NCI-H748 treated with DMSO at 0.1 percent for 48 hours (cell line): ENCODE results near the gene FAHD1.
"Not testable (repeated sequence)": the region's sequence is repeated elsewhere in the genome, so short reads cannot be mapped to it uniquely, and the experiment has no call there.

Source experiments
- DNase-seq: peaks from one replicate; lab custom pipeline; 2025; lab: John Stamatoyannopoulos, UW

FAHD1 gene

DNA sequence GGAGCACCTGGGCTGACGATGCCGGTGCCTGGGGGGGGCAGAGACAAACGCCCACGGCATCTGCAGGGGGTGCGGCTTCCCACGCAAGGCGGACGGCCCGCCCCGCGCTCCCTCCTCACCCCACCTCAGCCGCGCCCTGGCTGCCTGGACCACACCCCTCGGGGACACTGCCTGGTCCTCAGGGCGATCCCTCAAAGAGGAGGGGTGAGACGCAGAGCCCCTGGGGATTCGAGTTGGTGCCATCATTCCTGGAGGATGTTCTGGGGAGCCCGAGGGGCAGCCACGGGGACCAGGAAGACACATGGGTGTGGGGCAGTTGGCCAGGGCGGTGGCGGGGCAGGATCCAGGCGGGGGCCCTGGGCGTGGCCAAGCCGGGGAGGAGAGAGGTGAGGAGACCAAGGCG, 37.4 kb upstream of the FAHD1 start:
- DNase-seq: no peak

DNA sequence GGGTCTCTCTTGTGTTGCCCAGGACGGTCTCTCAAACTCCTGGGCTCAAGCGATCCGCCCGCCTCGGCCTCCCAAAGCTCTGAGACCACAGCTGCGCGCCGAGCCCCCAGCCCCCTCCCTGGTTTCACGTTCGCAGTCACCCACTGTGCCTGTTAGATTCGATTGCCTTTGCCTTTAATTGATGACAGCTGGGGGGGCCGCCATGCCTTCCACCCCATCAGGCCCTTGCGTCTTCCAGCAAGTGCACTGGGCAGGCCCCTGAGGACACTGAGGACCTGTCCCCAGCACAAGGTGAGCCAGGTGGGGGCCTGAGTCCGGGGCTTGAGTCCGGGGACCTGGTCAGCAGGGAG, 36.8 kb upstream of the FAHD1 start:
- no peak for DNase-seq

DNA sequence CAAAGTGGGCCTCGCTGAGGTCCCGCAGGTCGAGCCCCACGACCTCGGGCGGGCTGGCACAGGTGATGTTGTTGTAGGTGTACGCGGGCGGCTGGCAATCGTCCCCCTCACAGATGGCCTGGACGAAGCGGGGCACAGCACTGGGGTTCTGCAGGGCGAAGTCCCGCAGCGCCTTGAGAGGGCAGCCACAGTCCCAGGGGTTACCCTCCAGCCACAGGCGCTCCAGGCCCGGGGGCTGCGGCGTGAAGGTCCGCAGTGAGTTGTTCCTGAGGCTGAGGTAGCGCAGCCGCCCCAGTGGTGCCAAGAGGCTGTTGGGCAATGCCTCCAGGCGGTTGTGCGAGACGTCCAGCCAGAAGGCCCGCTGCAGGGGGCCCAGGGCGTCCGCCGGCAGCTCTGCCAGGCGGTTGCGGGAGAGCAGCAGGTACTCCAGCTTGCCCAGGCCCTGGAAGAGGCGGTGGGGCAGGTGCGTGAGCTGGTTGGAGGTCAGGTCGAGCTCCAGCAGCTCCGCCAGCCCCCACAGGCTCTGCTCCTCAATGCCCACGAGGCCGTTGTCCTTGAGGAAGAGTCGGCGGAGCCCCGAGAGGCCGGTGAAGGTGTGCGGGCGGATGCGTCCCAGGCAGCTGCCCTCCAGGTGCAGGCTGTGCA, 36.3 kb upstream of the FAHD1 start:
- no peak for DNase-seq

DNA sequence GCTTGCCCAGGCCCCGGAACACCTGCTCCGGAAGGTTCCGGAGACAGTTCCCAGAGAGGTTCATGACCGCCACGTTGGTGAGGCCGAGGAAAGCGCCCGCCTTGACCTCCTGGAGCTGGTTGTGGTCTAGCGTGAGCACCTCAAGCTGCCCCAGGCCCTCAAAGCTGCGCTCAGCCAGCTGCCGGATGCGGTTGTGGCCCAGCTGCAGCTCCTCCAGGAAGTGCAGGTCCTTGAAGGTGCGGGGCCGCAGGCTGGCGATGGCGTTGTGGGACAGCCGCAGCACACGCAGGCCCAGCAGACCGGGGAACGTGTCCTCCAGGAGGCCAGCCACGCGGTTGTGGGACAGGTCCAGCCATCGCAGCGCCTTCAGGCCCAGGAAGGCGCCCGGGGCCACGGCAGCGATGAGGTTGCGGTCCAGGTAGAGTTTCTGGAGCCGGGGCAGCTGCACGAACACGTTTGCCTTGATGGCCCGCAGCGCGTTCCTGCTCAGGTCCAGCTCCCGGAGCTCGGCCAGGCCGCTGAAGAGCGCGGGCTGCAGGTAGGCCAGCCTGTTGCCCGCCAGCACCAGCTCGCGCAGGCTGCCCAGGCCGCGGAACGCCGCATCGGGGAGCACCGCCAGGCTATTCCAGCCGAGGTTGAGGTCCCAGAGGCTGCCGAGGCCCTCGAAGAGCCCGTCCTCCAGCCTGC, 35.6 kb upstream of the FAHD1 start:
- no peak for DNase-seq

DNA sequence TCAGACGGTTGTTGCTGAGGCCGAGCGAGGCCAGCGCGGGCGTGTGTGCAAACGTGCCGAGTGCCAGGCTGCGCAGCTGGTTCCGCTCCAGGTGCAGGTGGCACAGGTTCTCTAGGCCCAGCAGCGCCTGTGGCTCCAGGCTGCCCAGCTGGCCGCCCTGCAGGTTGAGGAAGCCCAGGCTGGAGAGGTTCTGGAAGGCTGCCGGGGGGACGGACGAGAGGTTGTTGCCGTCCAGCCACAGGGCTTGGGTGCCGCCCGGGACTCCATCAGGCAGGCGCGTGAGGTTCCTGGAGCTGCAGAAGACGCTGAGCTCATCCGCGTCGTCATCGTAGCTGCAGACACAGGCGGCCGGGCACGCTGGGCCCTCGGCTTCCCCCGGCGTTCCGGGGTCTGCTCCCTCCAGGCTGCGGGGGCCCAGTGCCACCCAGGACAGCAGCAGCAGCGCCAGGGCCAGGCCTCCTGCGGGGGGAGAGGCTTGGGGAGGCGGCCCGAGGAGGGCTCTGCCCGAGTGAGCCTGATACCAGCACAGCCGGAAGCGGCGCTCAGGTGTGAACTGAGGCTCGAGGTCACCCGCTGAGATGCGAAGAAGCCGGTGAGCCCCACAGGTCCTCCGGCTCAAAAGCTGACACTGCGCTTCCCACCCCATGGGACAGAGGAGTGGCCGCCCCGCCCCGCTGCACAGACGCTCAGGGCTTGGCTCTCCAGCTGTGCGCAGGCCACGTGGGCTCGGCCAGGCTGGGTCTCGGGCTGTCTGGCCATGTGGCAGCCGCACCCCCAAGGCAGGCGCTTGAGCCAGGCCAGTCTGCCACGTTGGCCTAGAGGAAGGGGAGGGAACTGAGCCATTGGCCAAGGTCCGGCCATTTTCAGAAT, 34.8 kb upstream of the FAHD1 start:
- DNase-seq: no peak

DNA sequence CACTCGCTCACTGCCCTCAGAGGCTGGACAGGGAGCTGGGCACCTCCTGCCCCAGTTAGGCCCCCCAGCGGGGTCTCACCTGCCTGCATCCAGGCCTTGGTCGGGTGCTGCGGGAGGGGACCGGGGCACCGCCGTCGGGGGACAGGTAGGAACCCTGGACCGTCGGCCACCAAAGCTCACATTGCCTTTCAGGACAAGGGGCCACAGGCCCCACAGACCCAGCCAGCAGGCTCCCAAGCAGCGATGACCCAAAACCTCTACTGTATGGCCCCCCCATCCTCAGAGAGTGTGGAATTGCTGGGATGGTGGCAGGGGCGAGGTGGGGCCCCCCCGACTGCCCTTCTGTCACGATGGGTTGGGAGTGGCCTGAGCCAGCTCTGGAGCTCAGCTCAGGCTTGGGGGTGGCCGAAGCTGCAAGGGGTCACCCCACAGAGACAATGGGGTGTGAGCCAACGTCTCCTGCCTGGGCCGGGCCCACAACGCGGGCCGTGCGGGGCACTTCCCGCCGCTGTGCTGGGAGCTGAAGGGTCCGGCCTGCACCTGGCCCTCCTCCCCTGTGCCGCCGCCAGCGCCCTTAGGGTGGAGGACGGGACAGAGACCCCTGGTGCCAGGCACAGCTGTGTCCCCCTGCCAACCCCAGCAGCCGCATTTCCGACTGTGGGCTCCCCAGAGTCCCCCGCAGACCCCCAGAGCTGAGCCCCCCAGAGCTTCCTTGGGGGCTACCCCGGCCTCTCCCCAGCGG, 34.0 kb upstream of the FAHD1 start:
- no peak for DNase-seq

DNA sequence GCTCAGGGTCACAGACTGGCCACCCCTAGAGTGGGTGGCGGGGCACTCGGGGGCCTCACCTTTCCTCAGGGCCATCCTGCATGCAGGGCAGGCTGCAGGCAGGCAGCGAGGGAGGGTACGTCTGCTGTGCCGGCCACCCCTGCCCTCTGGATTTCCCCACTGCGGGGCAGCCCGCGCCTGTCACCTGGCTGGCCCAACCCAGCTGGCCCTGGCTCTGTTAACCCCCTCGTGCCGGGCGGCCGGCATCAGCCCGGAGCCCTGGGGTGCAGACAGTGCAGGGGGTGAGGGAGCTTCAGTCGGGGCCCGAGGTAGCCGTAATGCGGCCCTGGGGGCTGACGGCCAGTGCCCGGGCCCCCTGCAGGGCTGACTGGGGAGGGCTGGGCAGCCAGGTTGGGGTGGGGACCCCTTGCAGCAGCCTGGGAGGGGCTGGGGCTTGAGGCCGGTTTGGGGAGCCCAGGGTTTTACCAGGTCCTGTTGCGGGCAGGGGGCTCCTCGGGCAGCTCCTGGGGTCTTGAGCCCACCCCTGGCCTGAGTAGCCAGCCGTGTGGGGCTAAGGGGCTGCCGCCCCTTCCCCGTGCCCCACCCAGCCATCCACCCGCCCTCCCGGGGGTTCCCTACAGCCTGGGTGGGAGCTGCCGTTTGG, 33.3 kb upstream of the FAHD1 start, which contains the start of gene IGFALS:
Gene IGFALS, minus strand, starts transcription at position 128 of the 643 bp plus-strand sequence. Its CDS starts 53 bp downstream, at position 75.
- no peak for DNase-seq

DNA sequence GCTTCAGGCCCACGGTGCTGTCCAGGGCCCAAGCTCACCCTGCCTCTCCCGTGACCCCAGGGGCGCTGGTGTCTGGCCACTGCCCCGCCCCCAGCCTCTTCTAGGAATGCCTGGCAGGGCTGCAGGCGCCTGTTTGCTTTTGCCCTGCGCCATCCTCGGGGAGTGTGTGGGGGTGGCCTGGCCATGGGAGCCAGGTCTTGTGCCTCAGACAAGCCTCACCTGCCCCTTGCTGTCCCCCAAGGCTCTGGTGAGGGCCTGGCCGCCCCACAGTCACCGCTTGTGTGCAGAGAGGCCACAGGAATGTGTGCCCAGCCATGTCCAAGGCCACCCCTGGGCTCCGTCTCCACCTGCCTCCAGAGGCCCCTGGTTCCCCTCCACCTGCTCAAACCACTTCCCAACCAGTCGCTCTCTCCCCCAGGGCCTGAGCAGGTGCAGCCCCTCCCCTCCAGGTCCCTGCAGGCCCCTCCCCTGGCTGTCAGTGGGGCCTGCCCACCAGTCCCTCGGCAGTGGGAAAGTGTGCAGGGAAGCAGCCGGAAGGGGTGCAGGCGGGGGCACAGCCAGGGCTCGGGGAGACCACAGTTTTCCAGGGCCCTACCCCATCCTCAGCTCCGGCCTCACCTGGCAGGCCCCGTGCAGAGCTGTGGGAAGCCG, 32.7 kb upstream of the FAHD1 start:
- no peak for DNase-seq

DNA sequence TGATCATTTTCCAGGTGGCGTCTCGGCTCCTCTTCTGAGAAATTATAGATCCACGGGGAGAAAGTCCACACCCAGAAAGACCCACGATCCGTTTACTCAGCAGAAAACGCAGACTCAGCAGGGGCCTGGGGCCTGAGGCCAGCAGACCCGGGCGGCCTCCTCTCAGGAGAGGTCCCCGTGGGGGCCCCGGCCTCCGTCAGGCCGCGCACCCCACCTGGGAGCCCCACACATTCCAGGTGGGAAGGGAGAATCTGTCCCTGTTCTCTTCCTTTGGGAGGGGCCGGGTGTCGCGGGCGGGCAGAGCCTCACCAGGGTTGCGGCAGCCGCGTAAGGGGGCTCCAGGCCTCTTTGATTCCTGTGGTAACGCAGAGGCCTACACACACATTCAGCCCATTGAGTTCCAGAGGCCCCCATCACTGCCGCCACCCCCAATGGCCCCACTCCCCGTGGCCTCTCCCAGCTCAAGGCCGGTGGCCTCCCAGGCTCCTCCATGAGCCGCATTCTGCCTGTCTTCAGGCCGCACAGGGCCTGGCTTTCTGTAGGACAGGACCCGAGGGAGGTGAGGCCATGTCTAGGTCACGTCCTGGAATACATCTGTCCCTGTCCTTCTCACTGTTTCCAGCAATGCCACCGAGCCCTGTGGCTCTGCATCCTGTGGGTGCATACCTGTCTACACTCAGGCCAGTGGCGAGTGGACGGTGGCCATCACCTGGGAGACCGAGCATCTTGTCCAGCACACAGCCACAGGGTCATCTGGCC, 31.9 kb upstream of the FAHD1 start:
- no peak for DNase-seq

DNA sequence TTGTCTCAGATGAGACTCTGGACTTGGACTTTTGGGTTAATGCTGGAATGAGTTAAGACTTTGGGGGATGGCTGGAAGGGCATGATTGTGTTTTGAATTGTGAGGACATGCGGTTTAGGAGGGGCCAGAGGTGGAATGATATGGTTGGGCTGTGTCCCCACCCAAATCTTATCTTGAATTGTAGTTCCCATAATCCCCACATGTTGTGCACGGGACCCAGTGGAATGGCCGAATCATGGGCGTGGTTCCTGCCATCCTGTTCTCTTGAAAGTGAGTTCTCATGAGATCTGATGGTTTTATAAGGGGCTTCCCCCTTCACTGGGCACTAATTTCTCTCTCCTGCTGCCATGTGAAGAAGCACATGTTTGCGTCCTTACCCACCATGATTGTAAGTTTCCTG, 27.7 kb upstream of the FAHD1 start:
- DNase-seq: not testable (repeated sequence)

DNA sequence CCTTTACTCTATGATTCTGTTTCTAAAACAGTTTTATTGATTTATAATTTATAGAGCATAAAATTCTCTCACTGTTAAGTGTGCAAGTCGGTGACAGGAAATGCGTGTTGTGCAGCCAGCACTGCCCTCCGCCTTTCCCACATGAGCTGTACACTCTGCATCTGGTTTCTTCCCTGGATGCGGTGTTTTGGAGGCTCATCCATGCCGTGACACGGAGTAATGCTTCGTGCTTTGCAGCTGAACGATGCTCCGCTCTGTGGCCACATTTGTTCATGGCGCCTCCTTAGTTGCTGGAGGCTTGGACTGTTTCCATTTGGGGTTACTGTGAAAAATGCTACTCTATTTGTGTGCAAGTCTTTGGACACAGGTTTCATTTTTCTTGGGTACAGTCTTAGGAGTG, 26.3 kb upstream of the FAHD1 start:
- DNase-seq: no peak

DNA sequence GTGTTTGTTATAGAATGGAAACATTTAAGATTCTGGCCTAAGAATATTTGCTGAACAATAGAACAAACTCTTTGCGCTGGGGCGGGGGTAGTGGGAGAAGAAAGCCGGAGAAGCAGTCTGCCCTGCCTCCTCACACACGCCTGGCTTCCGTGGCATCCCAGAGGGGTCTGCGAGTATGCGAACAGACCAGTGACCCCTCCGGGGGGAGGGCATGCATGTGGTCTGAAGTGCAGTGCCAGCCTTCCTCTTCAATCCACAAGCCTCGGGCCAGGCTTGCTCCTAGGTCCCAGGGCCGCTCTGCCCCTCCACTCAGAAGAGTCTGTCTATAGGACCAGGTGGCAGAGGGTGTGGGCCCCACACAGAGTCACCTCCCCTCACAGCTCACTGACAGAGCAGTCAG, 19.4 kb upstream of the FAHD1 start:
- no peak for DNase-seq

DNA sequence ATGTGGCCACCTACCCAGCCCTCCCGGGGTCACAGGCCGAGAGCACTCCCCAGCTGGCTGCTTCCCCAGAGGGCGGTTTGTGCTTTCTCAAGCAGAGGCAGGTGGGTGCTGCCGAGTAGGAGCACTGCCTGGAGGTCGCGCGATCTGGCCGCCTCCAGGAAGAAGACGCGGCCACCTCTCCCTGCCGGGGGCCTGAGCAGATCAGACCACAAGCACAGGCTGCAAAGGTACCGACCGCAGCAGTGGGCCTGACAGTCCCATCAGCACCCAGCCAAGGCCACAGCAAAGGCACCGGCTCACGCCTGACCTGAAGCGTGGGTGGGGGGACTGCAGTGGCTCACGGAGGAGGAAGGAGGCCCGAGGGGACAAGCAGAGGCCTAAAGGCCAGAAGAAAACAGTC, 18.3 kb upstream of the FAHD1 start:
- DNase-seq: no peak

DNA sequence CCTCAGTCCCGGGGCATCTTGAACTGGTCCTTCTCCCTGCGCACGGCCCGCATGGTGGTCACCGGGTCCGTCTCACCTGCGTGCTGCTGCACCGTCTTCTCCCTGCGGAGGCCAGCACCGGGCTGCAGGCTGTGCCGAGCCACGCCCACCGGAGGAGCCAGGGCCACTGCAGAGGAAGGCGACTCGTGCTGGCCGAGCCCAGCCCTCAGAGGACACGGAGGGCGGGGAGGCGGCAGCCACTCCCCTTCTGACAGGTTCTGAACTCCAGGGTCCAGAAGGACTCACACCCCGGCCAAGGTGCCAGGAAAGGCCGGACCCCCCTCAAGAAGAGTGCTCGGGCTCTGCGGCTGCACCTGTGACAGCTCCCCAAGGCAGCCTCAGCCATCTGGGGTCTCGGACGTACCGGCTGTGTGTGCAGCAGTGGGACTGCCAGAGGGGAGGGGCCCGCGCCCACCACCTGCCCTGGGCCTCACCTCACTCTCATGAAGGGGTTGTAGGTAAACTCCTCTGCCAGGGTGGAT, 17.7 kb upstream of the FAHD1 start:
- DNase-seq: no peak

DNA sequence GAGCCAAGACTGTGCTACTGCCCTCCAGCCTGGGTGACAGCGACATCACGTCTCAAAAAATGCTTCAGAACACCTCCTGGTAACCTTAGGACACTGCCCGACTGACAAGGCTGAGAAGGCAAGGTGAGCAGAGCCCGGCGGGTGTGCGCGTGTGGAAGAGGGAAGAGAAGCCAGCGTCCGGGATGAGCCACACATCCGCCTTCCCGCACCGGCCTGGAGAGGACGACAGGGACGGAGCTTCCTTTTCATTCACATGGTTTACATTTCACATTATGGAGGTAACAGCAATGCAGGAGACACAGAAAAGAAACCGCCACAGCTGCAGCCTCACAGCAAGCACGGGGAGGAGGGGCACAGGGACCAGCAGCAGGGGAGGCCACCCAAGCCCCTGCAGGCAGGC, 16.9 kb upstream of the FAHD1 start:
- DNase-seq: no peak

DNA sequence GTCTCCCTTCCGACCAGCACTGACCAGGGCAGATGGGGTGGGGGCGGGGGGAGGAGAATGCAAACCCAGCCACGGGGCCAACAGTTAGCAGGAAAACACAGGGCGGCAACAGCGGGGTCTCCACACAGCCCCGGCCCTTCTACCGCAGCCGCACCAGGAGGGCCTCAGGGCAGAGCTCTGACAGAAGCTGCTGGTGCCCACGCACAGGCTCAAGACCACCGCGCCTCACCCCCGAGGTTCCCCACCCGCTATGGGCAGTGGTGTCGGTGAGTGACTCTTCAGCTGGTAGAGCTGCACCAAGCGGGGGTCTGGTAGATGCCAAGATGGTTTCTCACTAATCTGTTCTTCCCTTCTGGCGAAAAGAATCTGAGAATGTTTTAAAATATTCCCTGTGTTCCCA, 16.5 kb upstream of the FAHD1 start:
- no peak for DNase-seq

DNA sequence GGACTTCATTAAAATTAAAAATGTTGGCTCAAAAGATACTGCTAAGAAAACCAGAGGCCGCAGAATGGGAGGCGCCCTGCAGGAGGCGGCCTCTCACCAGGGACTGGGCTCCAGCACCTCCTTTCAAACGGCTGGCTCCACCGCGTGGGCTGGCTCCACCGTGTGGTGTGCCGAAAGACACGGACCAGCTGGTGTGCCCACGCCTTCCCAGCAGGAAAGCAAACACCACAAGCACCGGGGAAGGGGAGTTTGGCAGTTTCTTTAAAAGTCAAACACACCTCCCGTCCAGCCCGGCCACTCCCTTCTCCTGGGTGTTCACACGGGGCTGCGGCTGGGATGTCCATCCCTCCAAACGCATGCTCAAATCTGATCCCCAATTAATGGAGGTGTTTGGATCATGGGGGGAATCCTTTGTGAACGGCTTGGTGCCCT, 14.3 kb upstream of the FAHD1 start:
- peak; percentile 16 for DNase-seq

DNA sequence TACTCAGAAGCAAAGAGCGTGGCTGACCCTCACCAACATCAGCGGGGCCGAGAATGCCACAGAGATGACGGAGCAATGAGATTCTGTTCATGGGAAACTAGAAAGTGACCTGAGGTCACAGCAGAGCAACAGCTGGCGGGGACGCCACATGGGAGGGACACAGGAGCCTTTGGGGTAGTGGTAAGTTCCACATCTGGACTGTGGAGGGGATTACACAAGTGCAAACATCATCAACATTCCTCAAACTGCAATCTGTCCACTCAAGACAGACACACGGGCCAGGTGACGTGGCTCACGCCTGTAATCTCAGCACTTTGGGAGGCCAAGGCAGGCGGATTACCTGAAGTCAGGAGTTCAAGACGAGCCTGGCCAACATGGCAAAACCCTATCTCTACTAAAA, 11.5 kb upstream of the FAHD1 start:
- no peak for DNase-seq

DNA sequence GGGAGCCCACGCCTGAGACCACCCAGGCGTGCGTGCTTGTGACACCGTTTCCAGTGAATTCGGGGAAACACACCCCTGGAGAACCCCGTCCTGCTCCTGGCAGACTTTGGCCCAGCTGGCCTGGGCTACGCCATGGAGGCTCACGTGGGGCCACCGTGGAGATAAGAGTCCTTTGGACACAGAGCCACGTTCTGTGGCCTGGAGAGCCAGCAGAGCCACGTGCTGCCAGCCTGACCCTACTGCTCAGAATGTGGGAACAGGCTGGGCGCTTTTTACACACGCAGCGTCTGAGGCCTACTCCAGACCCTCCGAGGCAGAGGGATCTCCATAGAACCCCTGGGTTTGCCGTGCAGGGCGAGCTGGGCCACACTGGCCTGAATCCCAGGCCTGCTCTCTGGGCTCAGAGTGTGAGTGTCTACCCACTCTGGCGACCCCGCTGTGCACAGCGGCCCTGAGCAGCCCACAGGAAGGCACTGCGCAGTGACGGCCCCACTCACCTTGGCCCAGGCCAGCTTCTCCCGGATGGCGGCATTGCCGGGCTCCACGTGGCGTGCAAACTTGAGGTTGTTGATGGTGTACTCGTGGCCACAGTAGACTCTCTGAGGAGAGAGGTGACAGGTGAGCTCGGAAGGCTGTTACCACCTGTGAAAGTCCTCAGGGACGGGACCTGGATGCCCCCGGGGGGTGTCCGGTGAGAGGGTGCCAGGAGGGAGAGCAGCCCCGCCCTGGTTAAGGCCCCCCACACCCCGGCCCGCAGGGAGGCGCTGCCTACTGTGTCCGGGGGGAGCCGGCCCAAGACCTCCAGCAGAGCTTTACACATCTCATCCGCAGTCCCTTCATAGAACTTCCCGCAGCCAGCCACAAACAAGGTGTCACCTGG, 10.4 kb upstream of the FAHD1 start:
- no peak for DNase-seq
